PFSK-1 (cell line): ENCODE measurements around the gene XKR3. TPM values are rescaled to one million over a fixed set of nuclear protein-coding genes. Genes with fewer than 3 reads are reported as not detected.

Experiments
- FOXP2 ChIP-seq: optimal IDR thresholded peaks from 2 replicates; pipeline ENCODE3; 2011; ENCODE audit warnings: borderline replicate concordance, control low read depth, inconsistent platforms; ENCODE audit not compliant: insufficient read depth; ENCODE audit errors: extremely low read length, extremely low read depth
- POLR2AphosphoS5 ChIP-seq: IDR thresholded peaks from 2 replicates; pipeline ENCODE4 v1.6.1; 2012; ENCODE audit warnings: low read depth, mild to moderate bottlenecking, control low read depth, low read length, moderate library complexity
- SIN3A ChIP-seq: IDR thresholded peaks from 2 replicates; pipeline ENCODE4 v1.6.1; 2012; ENCODE audit warnings: mild to moderate bottlenecking, low read length, moderate library complexity, borderline replicate concordance; ENCODE audit not compliant: insufficient read depth
- TAF1 ChIP-seq: IDR thresholded peaks from 2 replicates; pipeline ENCODE4 v1.6.1; 2012; ENCODE audit warnings: low read length, control low read depth, borderline replicate concordance; ENCODE audit not compliant: insufficient read depth
- polyA plus RNA-seq: library from polyadenylated mRNA; unstranded; fragments of >200 nt; gene quantifications from one replicate; pipeline ENCODE4 v1.2.1, GENCODE V29; 2012; ENCODE audit warnings: low read depth, missing spikeins; ENCODE audit not compliant: insufficient read length
- TF ChIP-seq, protein P1 (sequence below), 2 experiments: IDR thresholded peaks; 2 replicates each; pipeline versions ENCODE4 v1.6.1 to v1.8.0; 2011 to 2012; ENCODE audit warnings: low read depth in 2 of 2, low read length in 2 of 2, control low read depth in 1 of 2, inconsistent platforms in 1 of 2, mild to moderate bottlenecking in 1 of 2, moderate library complexity in 1 of 2; ENCODE audit not compliant: insufficient read depth in 1 of 2

Gene XKR3
- polyA plus RNA-seq: not detected

- TF ChIP-seq TAF1 (no peak), POLR2AphosphoS5 (no peak), FOXP2 (no peak), SIN3A (no peak)
- TF ChIP-seq, protein P1, sequence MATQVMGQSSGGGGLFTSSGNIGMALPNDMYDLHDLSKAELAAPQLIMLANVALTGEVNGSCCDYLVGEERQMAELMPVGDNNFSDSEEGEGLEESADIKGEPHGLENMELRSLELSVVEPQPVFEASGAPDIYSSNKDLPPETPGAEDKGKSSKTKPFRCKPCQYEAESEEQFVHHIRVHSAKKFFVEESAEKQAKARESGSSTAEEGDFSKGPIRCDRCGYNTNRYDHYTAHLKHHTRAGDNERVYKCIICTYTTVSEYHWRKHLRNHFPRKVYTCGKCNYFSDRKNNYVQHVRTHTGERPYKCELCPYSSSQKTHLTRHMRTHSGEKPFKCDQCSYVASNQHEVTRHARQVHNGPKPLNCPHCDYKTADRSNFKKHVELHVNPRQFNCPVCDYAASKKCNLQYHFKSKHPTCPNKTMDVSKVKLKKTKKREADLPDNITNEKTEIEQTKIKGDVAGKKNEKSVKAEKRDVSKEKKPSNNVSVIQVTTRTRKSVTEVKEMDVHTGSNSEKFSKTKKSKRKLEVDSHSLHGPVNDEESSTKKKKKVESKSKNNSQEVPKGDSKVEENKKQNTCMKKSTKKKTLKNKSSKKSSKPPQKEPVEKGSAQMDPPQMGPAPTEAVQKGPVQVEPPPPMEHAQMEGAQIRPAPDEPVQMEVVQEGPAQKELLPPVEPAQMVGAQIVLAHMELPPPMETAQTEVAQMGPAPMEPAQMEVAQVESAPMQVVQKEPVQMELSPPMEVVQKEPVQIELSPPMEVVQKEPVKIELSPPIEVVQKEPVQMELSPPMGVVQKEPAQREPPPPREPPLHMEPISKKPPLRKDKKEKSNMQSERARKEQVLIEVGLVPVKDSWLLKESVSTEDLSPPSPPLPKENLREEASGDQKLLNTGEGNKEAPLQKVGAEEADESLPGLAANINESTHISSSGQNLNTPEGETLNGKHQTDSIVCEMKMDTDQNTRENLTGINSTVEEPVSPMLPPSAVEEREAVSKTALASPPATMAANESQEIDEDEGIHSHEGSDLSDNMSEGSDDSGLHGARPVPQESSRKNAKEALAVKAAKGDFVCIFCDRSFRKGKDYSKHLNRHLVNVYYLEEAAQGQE (IDR thresholded peaks at IDR 0.05; ENCODE audit: insufficient read depth in 1 of 2, low read depth in 2 of 2, low read length in 2 of 2): no peak
Observed at GRCh38 chr22:16824716-16825687, at the start of gene XKR3. Gene XKR3, minus strand, starts transcription at chr22:16825411. Its CDS starts 17,338 bp downstream, at chr22:16808073.

GRCh38 chr22:16866167-16866566 lies 41.0 kb upstream of the XKR3 start:
- no peak for TF ChIP-seq POLR2AphosphoS5
- TF ChIP-seq SIN3A: no peak
- no peak for TF ChIP-seq FOXP2
- TF ChIP-seq, protein P1 (IDR thresholded peaks at IDR 0.05; ENCODE audit: insufficient read depth in 1 of 2, low read depth in 2 of 2, low read length in 2 of 2): no peak
- TF ChIP-seq TAF1: no peak

- TF ChIP-seq TAF1: no peak
- no peak for TF ChIP-seq POLR2AphosphoS5
- no peak for TF ChIP-seq SIN3A
- TF ChIP-seq FOXP2: no peak
- TF ChIP-seq, protein P1 (IDR thresholded peaks at IDR 0.05; ENCODE audit: insufficient read depth in 1 of 2, low read depth in 2 of 2, low read length in 2 of 2): no peak
Observed at GRCh38 chr22:16854631-16855030, 29.4 kb upstream of the XKR3 start.

- TF ChIP-seq FOXP2: no peak
- TF ChIP-seq SIN3A: no peak
- no peak for TF ChIP-seq POLR2AphosphoS5
- TF ChIP-seq TAF1: no peak
- TF ChIP-seq, protein P1 (IDR thresholded peaks at IDR 0.05; ENCODE audit: insufficient read depth in 1 of 2, low read depth in 2 of 2, low read length in 2 of 2): no peak
Observed at GRCh38 chr22:16847271-16847670, 22.1 kb upstream of the XKR3 start.
